DMS53 (cell line): ENCODE measurements around the gene CLSTN2.
A peak's percentile ranks its signal among the peaks of the same experiment; 100 is the strongest.

Source experiments
- DNase-seq: peaks from one replicate; lab custom pipeline; 2025; lab: John Stamatoyannopoulos, UW

CLSTN2 gene

DNA sequence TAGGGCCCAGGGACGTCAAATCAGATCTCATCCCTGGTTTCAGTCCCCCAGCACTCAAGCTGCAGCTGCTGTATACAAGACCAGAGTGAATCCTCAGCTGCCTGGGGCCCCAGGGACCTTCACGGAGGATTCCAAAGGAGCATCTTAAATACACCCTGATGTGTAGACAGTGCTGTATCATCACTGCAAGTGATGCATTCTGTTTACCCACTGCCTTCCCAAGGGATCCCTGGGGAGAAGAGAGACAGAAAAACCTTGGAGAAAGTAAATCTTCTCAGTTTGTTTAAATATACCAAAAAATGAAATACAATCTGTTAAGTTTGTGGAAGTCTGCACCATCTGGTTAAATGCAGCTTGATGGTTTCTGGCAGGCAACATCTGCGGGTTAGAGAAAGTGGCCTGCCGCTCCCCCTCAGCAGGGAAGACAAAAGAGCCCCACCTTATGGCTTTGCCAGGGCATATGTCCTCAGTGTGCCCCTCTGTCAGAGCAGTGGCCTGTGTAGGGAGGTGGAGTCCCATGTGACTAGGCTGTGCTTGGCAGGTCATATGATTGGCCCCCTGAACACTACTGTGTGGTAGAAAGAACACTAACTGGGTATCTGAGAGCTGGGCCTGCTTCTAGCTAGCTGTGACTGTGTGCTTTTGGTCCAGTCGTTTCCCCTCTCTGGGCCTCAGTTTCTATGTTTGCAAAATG, 520.7 kb downstream of the CLSTN2 start:
- DNase-seq, result no peak

DNA sequence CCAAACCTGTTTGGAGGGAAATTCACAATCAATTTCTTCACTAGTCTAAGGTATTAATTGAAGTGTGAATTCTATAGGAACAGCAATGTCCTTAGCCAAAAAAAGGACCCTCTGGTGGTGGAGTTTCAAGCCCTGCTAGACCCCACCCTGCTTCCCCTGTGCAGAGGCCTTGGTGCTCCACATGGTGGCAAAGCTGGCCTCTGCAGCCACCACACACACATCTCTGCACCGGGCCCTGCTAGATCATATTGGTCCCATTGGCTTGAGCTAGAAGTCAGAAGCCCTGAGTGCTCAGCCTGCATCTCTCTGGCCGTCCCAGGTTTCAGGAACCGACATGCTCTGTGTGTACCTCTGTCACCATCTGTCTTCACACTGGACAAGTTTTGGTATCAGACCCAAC, 522.0 kb downstream of the CLSTN2 start:
- no peak for DNase-seq

GRCh38 chr3:140459462-140459861, 524.5 kb downstream of the CLSTN2 start:
- no peak for DNase-seq

DNA sequence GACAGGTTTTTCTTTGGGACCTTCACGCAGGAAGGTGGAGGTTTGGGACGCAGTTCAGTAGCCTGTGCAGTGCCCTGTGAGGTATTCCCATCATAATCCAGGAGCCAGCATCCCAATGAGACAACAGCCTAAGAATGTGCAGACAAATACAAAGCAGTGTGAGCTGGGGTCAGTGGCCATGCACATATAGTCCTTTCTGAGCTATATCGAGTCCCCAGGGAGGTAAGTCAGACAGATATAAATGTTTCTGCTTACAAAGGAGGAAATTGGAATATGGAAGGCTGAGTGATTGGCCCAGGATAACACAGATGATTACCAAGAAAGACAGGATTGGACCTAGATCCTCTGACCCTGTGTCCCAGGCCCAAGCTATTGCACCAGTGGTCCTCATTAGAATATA, 526.3 kb downstream of the CLSTN2 start:
- no peak for DNase-seq

DNA sequence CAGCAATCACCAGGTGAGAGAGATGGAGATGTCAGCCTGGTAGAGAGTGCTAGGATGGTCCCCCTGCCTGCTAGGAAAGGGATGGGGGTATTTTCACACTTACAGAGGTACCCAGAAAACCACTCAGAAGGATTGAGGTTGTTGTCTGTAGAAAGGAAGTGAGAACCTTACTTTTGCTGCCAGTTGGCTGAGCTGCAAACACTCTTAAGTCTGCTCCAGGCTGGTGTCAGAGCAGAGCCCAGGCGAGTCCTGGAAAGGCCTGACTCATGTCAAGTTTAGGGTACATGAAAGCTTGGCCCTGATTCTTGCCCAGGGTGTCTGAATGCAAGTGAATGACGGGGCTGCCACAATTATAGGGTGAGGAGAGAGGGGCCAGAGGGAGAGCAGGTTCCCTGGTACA, 528.4 kb downstream of the CLSTN2 start:
- no peak for DNase-seq

DNA sequence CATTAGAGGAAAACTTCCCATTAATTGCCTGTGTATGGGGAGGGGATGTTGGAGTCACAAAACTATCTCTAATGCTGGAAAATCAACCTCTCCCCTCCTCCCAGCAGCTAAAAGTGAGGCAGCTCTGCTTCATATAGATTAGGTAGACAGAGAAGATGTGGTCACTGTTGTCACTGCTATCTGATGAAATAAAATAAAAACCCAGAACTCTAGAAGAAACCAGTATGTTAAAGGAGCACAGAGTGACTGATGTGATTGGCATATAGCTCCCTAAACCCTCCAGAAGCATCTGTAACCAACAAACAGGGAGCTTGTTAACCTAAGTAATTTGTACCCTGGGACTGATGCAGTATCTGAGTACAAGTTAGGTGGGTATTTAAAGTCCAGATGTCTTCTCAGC, 531.0 kb downstream of the CLSTN2 start:
- DNase-seq, result no peak

DNA sequence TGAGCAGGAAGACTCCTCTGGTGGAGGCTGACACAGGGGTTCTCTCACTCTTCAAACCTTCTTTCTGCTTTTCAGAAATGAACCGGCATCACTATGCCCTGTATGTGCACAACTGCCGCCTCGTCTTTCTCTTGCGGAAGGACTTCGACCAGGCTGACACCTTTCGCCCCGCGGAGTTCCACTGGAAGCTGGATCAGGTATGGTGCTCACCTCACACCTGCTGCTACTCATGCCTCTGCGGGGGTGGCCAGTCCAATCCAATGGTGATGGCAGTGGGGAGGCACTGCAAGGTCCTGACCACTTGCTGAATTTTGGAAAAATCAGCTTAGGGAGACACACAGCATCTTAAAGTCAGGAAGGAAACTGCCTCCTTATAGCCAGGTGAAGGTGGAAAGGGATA, 531.5 kb downstream of the CLSTN2 start:
- no peak for DNase-seq

GRCh38 chr3:140467104-140467577, 532.2 kb downstream of the CLSTN2 start:
- peak; percentile 88 for DNase-seq

DNA sequence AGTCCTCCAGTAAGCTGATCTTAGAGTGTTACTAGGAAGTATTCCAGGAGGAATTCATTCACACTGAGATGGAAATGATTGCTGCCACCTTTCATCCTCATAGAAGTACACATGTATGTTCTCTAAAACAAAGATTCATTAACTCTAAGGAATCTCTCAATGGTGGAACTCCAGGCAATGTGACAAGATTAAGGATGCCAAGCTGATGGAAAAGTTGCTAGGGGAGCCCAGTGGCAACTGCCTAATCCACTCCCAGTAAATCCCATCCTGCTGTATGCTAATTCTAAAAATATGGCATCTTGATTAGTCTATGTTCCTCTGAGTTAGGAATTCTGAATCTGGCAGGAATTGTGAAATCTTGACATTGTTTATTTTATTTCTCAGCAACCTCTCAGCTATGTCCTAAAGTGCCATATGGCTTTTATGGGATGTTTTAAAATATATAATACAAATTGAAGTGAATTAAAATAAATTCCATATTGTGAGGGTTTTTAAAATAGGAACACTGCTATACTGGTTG, 532.9 kb downstream of the CLSTN2 start:
- DNase-seq, result peak; percentile 10

DNA sequence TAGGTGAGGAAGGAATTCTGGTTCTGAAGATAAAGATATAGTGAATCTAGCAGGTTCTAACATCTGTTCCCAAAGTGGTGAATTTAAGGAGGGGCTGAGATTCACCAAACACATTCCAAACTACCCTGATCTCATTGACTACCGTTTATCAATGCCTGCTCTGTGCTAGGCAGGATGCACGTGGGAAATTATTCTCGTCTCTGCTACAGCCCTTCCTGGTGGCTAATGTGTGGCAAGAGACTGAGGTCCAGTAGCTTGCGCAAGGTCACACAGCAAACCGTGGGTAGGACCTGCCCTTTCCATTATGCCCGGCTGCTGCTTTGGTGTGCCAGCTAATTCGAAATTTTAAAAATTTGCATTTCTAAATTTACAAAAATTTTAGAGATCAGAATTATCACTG, 533.4 kb downstream of the CLSTN2 start:
- peak; percentile 2 for DNase-seq

DNA sequence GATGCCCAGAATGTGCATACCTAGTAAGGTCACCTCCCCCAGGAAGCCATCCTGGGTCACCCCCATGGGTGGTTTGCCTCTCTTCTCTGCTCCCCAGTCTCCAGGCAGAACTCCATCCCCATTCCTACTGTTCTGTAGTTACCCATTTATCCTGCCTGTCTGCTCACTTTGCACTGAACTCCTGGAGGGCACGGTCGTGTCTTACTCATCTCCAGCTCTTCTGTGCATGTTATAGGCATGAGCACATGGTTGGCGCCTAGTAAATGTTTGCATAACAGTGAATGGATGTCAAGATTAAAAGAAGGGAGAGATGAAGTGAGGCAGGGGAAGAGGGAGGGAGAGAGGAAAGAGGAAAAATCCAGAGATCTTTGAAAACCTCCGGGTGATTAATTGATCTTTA, 534.5 kb downstream of the CLSTN2 start:
- DNase-seq, result peak; percentile 20

DNA sequence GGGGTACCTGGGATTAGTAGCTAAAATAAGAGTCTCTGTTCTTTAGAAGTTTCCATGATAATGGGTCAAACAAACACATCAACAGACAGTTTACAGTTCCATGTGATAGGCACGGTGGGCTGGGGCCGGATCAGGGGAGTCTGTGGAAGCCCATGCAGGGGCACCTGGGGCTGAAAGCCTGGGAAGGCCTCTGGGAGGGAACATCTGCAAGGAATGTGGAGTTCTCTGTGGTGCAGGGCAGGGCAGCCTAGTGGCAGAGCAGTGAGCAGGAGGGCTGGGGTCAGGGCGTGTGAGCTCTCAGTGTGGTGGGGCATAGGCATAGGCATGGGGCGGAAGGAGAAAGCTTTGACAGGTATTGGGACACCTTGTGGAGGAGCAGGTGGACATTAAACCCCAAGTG, 535.2 kb downstream of the CLSTN2 start:
- DNase-seq, result no peak

- peak; percentile 9 for DNase-seq
Observed at GRCh38 chr3:140470962-140471361, 536.0 kb downstream of the CLSTN2 start.

GRCh38 chr3:140472306-140473020, 537.5 kb downstream of the CLSTN2 start:
- peak; percentile 31 for DNase-seq

DNA sequence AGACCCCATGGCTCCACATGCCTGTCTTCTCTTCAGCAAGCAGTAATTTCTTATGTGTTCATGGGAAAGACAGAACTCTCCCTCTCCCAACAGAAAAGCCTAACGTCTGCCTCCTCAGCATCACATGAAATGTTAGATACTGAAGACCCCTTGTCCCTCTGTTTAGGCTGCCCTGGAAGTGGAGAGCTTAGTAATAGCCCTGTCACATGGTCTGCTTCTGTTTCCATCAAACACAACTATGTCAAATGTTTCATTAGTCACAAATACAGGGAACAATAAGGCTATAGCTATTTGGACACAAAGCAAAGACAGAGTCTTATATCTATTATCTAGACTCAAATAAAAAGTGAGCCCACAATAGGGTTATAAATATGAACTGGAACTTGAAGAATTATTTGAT, 552.6 kb downstream of the CLSTN2 start:
- DNase-seq, result no peak

DNA sequence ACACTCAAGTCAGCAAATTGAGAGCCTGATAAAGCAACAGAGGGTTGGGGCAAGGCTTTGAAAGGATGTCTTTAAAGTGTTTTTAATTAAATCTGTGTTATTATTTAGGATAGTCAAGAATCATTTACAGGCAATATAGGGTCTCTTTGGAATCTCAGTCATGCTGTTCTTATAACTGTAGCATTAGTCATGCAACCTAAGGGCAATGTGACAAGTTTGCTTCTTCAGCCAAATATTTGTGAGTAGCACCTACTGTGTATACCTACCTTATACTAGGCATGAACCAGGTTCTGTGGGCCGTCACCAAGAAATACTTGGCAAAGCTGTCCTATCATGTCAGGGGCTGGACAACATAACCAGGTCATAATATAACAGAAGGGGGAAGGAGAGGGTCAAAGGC, 558.3 kb downstream of the CLSTN2 start:
- no peak for DNase-seq

DNA sequence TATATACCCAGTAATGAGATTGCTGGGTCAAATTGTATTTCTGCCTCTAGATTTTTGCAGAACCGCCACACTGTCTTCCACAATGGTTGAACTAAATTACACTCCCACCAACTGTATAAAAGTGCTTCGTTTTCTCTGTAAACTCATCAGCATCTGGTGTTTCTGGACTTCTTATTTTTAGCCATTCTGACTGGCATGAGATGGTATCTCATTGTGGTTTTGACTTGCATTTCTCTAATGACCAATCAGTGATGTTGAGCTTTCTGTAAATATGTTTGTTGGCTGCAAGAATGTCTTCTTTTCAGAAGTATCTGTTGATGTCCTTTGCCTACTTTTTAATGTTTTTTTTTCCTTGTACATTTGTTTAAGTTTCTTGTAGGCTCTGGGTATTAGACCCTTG, 560.0 kb downstream of the CLSTN2 start:
- DNase-seq, result no peak

GRCh38 chr3:140497331-140497730, 562.3 kb downstream of the CLSTN2 start:
- no peak for DNase-seq

DNA sequence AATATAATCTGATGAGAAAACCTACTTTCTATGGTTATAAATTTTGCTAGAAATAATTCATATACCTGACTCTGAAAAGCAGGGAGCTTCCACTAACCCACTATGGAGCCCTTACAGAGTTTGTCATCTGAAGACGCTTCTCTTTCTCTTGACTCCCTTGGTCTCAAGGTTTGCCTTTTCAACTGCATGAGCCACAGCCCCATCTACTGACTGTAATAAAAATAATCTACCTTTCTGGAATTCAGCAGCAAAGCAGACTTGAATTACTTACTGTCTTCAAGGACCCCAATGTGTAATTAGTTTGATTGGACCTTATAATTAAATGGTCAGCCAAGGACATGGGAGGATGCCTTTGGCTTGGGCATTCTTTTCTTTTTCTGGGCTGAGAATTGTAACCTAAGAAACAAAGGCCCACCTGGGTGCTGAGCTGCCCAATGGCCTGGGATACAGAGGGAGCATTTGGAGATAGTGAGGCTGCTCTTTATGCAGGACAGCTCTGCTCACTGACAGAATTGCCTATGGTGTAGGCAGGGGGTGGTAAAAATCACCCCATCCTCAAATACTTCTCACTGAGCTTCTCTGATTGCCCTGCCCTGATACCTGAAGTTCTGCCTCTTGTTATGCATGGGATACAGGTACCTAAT, 564.3 kb downstream of the CLSTN2 start:
- DNase-seq, result peak; percentile 57

DNA sequence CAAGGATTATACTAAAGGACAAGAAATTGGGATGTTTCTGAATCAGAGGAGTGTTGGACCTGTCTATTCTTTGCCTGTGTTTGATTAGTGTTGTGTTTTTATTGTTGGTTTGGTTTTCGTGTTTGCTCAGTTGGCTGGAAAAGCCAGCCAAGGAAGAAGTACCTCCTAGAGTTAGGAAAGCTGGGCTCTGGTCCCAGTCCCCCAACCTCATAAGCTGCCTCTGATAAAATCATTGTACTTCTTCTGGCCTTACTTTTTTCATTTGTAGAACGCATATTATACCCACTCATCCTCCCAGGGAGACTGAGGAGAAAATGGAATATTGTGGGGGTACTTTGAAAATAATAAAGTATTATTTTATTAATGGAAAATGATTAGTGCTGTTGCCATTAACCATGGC, 565.5 kb downstream of the CLSTN2 start:
- DNase-seq, result no peak

GRCh38 chr3:140501061-140501769, 566.2 kb downstream of the CLSTN2 start:
- DNase-seq, result no peak

GRCh38 chr3:140501770-140502364, 566.9 kb downstream of the CLSTN2 start:
- DNase-seq, result no peak
